Measurements from ENCODE around the gene BAX. TPM values are rescaled to one million over a fixed set of nuclear protein-coding genes. Genes with fewer than 3 reads are reported as not detected.
A peak's percentile ranks its signal among the peaks of the same experiment; 100 is the strongest.

The BAX gene
- total and polyA plus RNA-seq, 2 of the 13 experiments (the other 11 are each of a cell fraction or from before 2014, with no cell fraction given): 139 to 176 TPM

GRCh38 chr19:48962029-48962848, 7.6 kb downstream of the BAX start (continued):
- no peak for TF ChIP-seq ZNF569 (CRISPR knock-in tag; IDR thresholded peaks at IDR 0.05; ENCODE audit: borderline replicate concordance)
- TF ChIP-seq ZBTB26 (CRISPR knock-in tag; IDR thresholded peaks at IDR 0.05; ENCODE audit: borderline replicate concordance): peak; percentile 66; the same call in 1 of the 2 replicates
- TF ChIP-seq BORCS8-MEF2B (CRISPR knock-in tag; IDR thresholded peaks at IDR 0.05): peak; percentile 82
- no peak for TF ChIP-seq CHD4 (IDR thresholded peaks at IDR 0.05; ENCODE audit: borderline replicate concordance, low read length)
- TF ChIP-seq ZNF260 (CRISPR knock-in tag; IDR thresholded peaks at IDR 0.05; ENCODE audit: borderline replicate concordance, low read depth): no peak
- peak; percentile 51; the same call in 1 of the 2 replicates for TF ChIP-seq TGIF2 (CRISPR knock-in tag; IDR thresholded peaks at IDR 0.05)
- TF ChIP-seq ZNF800 (CRISPR knock-in tag; IDR thresholded peaks at IDR 0.05): no peak
- TF ChIP-seq NFYC (CRISPR knock-in tag; IDR thresholded peaks at IDR 0.05): no peak; the same call in 1 of the 2 replicates
- 0 out of 2 replicates have a peak, but pooled peaks have one; percentile 12 for TF ChIP-seq ZNF83 (CRISPR knock-in tag; IDR thresholded peaks at IDR 0.05; ENCODE audit: borderline replicate concordance)
- TF ChIP-seq ZNF282 (IDR thresholded peaks at IDR 0.05; ENCODE audit: partially characterized antibody): no peak
- TF ChIP-seq TBX3 (IDR thresholded peaks at IDR 0.05; ENCODE audit: borderline replicate concordance): no peak
- TF ChIP-seq USF2 (IDR thresholded peaks at IDR 0.05; ENCODE audit: low read depth, low read length): no peak
- TF ChIP-seq USF2 (CRISPR knock-in tag; IDR thresholded peaks at IDR 0.05; ENCODE audit: borderline replicate concordance): no peak
- peak; percentile 64 for TF ChIP-seq PHF8 (CRISPR knock-in tag; IDR thresholded peaks at IDR 0.05)
- peak; percentile 86 for TF ChIP-seq HOXA5 (CRISPR knock-in tag; IDR thresholded peaks at IDR 0.05)
- no peak for TF ChIP-seq ZNF207 (IDR thresholded peaks at IDR 0.05; ENCODE audit: borderline replicate concordance)
- no peak for TF ChIP-seq NPAS2 (CRISPR knock-in tag; IDR thresholded peaks at IDR 0.05; ENCODE audit: borderline replicate concordance)
- TF ChIP-seq ATF1 (CRISPR knock-in tag; IDR thresholded peaks at IDR 0.05): no peak
- no peak for TF ChIP-seq DZIP1 (CRISPR knock-in tag; IDR thresholded peaks at IDR 0.05)
- TF ChIP-seq ZNF556 (CRISPR knock-in tag; IDR thresholded peaks at IDR 0.05; ENCODE audit: borderline replicate concordance): peak; percentile 88; the same call in 1 of the 2 replicates
- peak; percentile 58; the same call in 1 of the 2 replicates for TF ChIP-seq RAD21 (CRISPR knock-in tag; IDR thresholded peaks at IDR 0.05)
